ENCODE measurements around the gene TBC1D22A.

The TBC1D22A gene

GRCh38 chr22:46911346-46911745, 148.9 kb downstream of the TBC1D22A start:
- no peak for DNase-seq

GRCh38 chr22:46913351-46913750, 150.9 kb downstream of the TBC1D22A start:
- no peak for DNase-seq

- DNase-seq, result no peak
These were observed 152.0 kb downstream of the TBC1D22A start for GRCh38 chr22:46914481-46914880.

- DNase-seq, result no peak
These were observed 152.8 kb downstream of the TBC1D22A start for GRCh38 chr22:46914916-46915894.

DNA sequence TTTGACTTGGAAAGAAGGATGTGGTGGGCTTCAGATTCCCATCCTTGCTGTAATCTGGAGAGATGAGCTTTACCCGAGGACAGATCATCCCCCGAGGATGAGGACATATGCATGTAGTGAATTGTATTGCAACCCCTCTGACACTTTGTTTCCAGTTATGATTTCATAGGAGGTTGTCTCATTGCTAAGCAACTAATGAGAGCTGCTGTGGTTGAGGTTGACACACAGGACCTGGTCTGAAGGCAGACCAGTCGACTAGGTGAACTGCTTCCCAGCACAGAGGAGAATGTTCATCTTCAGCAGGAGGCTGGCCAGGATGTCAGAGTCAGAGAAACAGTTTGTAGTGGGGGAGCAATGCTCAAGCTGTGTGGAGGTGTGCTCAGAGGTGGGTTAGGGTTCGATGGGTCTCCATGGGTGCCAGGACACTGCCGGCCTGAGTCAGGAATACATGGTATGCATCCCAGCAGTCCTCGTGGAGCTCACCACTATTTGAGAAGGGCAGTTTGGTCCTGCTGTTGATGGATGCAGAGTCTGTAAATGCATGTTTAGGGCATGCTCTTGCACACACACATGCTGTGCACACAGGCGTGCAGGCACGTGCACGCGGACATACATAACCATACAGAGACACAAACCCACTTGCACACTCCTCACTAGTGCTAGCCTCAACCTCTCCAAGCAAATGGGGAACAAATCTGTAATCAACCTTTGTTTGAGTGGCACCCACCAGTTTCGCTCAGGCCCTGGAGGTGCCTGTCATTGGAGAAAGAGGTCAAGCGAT, 153.7 kb downstream of the TBC1D22A start:
- DNase-seq, result no peak

- no peak for DNase-seq
These were observed 154.7 kb downstream of the TBC1D22A start for GRCh38 chr22:46916886-46917770.

DNA sequence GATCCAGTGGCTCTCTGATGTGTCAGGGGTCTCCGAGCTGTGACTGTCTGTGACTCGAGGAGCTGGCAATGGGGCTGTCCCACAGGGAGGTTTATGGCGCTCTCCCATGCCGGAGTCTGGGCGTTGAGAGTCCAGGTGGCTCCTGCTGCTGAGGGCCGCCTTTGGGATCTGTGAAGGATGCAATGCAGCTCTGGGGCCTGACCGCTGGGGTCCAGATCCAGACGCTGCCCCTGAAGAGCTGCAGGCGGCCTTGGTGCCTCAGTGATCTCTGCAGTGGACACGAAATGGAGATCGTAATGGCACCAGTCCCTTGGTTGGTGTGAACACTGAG, 155.3 kb downstream of the TBC1D22A start:
- no peak for DNase-seq

DNA sequence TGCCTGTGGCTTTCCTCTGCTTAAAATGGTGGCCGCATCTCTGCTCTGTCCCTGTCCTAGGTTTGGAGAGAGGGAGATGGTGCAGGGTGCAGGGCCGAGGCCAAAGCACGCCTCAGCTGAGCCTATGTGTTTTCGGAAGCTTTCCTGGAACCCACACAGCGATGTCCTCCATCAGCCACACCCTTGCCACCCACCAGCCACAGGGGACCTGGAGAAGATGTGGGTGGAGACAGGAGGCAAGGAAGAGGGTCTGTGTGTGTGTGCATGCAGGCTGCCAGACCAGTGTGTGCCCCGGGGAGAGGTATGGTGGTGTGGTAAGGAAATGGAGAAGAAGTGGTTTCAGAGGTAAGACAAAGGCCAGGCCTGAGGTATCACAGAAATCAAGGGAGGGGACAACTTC, 155.7 kb downstream of the TBC1D22A start:
- DNase-seq, result no peak

- DNase-seq, result no peak
These were observed 159.6 kb downstream of the TBC1D22A start for GRCh38 chr22:46922037-46922436.

DNA sequence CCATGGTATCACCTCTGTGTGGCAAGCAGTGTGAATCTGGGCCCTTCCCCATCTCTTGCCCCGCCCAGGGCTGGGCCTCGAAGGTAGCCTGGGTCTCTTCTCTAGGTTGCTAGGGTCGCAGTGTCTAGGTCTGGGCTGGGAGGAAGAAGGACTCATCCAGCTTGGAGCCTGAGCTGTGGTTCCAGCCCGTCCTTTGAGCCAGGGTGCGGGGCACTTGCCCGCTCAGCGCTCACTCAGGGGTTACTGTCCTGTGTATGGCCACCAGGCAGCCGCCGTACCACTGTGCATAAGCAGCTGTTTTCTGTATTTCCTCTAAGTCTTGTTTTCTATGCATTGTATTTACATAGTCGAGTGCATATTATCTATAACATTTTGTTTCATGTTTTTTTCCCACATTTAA, 160.9 kb downstream of the TBC1D22A start:
- no peak for DNase-seq

DNA sequence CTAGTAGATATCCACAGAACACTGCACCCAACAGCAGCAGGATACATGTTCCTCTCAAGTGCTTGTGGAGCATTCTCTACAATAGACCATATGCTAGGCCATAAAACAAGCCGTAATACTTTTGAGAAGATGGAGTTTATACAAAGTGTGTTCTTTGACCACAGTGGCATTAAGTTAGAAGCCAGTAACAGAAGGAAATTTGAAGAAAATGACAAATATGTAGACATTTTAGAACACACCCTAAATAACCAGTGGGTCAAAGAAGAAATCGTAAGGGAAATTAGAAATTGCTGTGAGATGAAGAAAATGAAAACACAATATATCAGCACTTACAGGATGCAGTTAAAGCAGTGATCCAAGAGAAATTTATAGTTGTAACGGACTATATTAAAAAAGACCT, 163.4 kb downstream of the TBC1D22A start:
- DNase-seq, result no peak

DNA sequence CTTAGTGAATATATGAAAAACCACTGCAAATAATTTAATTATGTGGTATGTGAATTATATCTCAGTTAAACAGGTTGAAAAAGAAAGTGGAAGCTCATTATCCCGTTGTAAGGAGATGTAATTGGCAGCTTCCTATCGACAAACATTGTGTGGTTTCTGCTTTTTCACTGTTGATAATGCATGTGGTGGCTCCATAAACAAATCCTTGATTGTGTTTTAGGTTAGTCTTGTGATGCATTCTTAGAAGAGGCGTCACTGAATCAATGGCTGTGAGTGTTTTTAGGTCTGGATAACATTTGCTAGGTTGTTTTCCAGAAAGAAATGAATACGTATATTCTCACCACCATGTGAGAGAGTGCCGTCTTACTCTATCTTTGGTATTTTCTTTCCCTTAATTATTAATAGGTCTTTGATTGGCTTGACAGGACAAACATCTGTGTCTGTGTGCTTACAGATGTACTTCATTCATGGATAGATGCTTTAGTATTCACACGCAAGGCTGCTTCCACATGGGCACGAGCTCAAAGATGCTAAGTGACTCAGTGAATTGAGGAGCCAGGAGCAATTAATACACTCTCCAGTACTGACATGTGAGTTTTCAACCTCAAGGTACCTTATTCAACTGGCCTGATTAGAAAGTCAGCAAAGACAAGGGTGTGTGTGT, 166.7 kb downstream of the TBC1D22A start:
- no peak for DNase-seq

DNA sequence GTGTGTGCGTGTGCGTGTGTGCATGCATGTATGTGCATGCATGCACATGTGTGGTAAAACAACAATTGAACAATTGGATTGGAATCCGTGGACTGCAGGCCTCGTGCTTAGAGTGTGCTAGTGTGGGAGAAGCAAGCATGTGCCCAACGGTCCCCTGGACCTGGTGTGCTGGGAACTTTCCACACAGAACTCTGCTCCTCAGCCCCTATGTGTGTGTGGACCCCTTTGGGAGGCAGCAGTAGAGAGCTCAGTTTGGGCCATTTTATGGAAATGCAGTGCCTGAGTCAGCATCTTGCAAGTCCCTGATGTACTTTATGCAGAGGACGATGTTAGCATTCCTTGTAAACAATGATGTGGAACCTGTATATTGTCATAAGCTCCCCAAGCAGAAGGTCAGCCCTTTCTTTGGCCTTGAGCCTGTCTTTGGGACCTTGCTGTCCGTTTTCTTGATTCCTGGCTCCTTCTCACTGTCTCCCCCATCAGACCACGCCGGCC, 167.3 kb downstream of the TBC1D22A start:
- no peak for DNase-seq

- no peak for DNase-seq
These were observed 169.0 kb downstream of the TBC1D22A start for GRCh38 chr22:46931414-46931813.

GRCh38 chr22:46931881-46932280, 169.4 kb downstream of the TBC1D22A start:
- no peak for DNase-seq

GRCh38 chr22:46933040-46933930, 170.8 kb downstream of the TBC1D22A start:
- no peak for DNase-seq

DNA sequence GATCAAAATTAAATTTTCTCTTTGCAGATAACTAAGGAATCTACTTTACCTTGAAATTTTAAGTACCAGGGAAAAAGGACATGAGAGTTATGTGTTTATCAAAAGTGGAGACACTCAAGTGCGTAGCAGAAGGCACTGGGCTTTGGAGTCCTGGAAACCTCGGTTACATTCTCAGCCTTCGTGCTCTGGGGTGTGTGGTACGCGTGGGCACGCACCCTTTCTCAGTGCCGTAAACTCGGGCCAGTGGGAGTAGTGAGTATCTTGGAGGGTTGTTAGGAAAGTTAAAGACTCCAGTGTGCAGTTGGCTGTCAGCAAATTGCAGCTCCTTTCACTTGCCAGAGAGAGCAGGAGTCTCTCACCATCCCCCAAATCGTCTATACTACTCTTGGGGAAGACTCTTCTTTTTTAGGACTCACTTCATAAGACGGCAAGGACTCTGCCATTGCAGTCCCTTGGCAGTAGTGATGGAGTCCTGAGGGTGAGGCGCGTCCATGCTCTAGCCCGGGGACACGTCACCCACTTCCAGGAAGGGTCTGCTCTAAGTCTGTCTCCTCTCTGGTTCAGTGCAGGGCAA, 171.8 kb downstream of the TBC1D22A start:
- no peak for DNase-seq

DNA sequence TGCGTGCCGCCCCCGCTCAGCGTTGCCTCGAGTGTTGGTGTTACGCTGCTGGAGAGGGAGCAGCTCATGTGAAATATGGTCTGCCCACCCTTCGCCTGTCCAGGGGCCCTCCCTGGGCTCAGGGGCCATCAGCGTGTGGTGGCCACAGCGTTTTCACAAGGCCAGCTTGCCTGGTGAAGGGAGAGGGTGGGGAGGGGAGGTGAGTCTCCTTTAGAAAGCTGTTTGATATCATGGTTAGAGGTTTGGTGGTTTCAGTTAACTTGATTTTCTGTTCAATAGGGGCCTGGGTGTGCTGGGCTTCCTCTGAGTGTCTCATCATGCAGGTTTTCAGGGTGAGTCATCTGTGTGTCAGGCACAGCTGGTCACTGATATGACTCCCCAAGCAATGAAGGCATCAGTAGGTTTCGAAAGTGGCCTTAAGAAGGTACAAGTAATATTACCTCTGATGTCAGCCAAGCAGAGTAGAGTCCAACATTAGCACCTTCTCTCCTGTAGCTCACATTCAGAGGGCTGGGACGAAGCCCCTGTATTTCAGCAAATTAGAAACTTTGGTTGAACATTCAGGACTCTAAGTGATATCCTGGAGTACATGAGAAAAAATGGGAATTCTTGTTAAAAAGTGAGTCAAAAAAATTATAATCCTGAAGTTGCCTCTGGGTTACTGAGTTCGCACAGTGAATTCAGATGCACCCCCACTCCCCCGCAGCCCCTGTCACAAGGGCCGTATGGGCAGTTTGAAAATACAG, 172.5 kb downstream of the TBC1D22A start:
- peak; percentile 33 for DNase-seq

GRCh38 chr22:46935506-46936377, 173.3 kb downstream of the TBC1D22A start:
- DNase-seq, result no peak

All from T1000 (cell line).